SIG-M5 treated with dmso at 0.1 percent for 504 hours (cell line): ENCODE measurements around the gene ZNF598.

Experiments used
- DNase-seq: peaks from one replicate; lab custom pipeline; 2025; ENCODE audit not compliant: unreplicated experiment; lab: John Stamatoyannopoulos, UW

The ZNF598 gene

GRCh38 chr16:2009791-2010510, at the start of gene ZNF598:
TSS of gene ZNF598 (minus strand) at chr16:2009821.
- DNase-seq = peak; percentile 63

- no peak for DNase-seq
Observed at GRCh38 chr16:2058872-2059271, 49.3 kb upstream of the ZNF598 start.

- no peak for DNase-seq
Observed at GRCh38 chr16:2058420-2058819, 48.8 kb upstream of the ZNF598 start.

GRCh38 chr16:2057438-2057837, 47.8 kb upstream of the ZNF598 start:
- no peak for DNase-seq

- no peak for DNase-seq
Observed at GRCh38 chr16:2056681-2057407, 47.2 kb upstream of the ZNF598 start.

- DNase-seq = no peak
Observed at GRCh38 chr16:2056077-2056476, 46.5 kb upstream of the ZNF598 start.

- DNase-seq = no peak
Observed at GRCh38 chr16:2054543-2055245, 45.1 kb upstream of the ZNF598 start.

GRCh38 chr16:2053897-2054296, 44.3 kb upstream of the ZNF598 start:
- no peak for DNase-seq

GRCh38 chr16:2053211-2053610, 43.6 kb upstream of the ZNF598 start:
- DNase-seq = no peak

GRCh38 chr16:2048116-2048543, 38.5 kb upstream of the ZNF598 start:
- DNase-seq = no peak

GRCh38 chr16:2047330-2048115, 37.9 kb upstream of the ZNF598 start, which contains the start of the genes NTHL1 and TSC2:
TSS of gene NTHL1 (minus strand) at chr16:2047834. CDS start at chr16:2047823, 11 bp downstream.
TSS of gene TSC2 (plus strand) at chr16:2047985. CDS start at chr16:2048616, 631 bp downstream.
- DNase-seq = peak; percentile 89

- DNase-seq = no peak
Observed at GRCh38 chr16:2046893-2047329, 37.3 kb upstream of the ZNF598 start.

- DNase-seq = no peak
Observed at GRCh38 chr16:2045965-2046892, 36.6 kb upstream of the ZNF598 start.

- DNase-seq = no peak
Observed at GRCh38 chr16:2044541-2044940, 34.9 kb upstream of the ZNF598 start.

- DNase-seq = no peak
Observed at GRCh38 chr16:2043667-2044451, 34.2 kb upstream of the ZNF598 start.

- DNase-seq = no peak
Observed at GRCh38 chr16:2042986-2043666, 33.5 kb upstream of the ZNF598 start.

GRCh38 chr16:2042171-2042985, 32.8 kb upstream of the ZNF598 start:
- no peak for DNase-seq
